CD4-positive, alpha-beta T cell treated with Interferon gamma for 1 hour (primary cell): ENCODE data around the gene CPSF2.
A peak's percentile ranks its signal among the peaks of the same experiment; 100 is the strongest.

Experiments used
- DNase-seq: peaks from one replicate; pipeline ENCODE4 v3.0.0-alpha.2; 2020

The CPSF2 gene

DNA sequence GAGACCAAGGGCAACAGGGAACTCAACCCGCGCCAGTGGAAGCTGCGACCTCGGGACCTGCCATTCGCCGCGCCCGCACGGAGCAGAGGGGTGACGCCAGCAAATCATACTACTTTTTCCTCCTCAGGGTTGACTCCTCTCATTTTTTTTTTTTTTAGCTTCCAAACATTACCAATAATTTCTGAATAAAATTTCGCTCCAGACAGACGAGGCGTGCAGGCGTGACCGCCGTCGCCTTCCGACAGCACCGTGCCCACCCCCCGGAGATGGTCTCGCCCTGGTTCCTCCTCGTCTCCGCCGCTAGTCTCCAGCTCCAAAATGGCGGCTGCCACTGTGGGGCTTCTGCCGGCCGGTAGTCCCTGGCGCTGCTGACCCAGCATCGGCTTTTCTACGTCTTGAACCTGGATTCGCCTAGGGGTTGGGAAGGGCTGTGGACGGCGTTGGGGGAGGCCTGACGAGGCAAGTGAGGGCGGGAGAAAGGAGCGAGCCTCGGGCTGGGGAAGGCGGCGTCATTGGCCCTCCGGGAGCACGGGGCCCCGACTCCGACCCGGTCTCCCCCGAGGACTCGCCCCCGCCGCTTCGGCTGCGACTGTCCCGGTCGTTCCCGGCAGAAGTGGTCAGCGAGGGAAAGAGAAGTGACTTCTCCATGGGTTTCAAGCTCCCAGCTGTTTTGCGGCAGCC is at the start of gene CPSF2, which contains the start of gene NDUFB1:
CPSF2 (plus strand) TSS at position 300 of the 681 bp plus-strand sequence. CDS start 9,016 bp downstream, outside the sequence.
NDUFB1 (minus strand) TSS at position 37 of the 681 bp plus-strand sequence. CDS start 4,069 bp downstream, outside the sequence.
- peak; percentile 74 for DNase-seq

DNA sequence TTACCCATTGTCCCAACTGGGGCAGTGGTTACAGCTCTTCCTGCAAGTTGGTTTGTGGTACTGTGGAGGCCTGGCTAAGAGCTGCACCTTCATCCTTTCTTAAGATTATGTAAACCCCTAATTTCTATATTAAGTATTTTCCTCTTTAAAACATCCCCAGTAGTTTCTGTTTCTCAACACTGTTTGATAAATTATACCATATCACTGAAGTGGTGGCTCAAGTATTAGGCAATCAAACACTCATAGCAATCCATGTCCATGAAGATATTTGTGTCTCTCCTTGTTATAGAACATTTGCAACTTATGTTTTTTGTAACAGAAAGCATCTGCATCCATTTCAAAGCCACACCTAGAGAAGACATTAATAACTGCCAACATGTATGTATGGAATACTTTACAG is 47.2 kb upstream of the CPSF2 start:
- no peak for DNase-seq

DNA sequence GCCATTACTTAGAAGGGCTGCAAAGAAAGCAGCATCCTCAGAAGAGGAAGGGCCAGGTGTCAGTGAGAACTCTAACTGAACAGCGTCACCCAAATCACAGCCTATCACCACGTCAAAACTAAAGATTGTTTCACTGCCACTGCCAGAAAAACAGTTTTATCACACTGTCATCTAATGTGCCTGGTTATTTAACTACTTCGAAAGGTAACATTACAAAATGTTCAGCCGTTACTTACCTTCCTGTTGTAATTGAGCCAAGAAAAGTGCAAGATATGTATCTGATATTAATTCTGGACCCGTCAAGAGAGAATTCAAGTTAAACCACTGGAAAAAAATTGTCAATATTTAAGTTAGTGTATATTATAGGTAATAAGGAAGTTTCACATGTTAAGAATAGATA is 33.3 kb upstream of the CPSF2 start:
- DNase-seq, result no peak

DNA sequence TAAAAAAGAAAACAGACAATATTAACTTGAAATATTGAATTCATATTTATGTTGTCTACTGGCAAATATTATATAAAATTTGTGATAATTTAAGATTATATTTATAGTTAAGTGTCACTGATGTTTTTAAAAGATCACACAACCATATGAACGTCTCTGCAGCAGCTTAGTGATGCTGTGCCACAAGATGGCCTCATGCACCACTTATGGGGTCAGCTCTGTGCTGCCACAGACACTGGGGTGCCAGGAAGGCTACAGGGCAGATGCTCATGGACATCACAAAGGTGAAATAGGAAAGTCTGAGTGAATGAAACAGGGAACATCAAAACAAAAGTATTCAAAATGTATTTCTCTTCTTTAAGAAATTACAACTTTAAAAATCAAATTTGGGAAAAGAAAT is 28.4 kb upstream of the CPSF2 start:
- DNase-seq, result no peak

DNA sequence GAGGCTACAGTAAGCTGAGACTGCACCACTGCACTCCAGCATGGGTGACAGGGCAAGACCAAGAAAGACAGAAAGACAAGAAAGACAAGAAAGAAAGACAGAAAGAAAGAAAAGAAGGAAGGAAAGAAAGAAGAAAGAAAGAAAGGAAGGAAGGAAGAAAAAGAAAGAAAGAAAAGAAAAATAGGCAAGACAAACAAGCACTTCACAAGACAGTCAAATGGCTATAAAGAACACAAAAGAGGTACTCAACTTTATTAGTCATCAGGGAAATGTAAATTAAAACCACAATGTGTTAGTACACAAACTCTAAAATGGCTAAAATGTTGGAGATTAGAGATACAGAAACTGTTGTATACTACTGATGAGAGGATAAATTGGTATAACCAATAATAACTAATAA is 22.0 kb upstream of the CPSF2 start:
- no peak for DNase-seq

DNA sequence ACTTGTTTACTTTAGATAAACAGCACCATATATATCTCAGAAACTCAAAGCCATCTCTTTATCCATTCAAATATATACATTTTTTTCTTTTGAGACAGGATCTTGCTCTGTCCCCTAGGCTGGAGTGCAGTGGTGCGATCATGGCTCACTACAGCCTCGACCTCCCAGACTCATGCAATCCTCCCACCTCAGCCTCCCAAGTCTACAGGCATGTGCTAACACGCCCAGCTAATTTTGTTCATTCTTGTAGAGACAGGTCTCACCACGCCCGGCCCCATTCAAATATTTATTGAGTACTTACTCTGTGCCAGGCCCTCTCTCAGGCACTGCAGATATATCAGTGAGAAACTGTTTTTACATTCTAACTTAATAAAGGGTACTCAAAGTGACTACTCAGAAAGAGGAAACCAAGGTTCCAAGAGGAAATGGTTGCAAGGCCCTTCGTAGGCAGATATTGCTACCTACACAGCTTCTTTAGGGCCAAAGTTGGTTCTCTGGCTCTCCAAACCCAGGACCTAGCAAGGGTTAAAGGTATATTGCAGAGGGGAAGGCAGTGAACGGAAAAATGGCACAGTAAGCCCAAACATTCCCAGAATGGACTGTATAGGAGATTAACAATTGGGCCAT is 18.3 kb upstream of the CPSF2 start:
- DNase-seq, result no peak

DNA sequence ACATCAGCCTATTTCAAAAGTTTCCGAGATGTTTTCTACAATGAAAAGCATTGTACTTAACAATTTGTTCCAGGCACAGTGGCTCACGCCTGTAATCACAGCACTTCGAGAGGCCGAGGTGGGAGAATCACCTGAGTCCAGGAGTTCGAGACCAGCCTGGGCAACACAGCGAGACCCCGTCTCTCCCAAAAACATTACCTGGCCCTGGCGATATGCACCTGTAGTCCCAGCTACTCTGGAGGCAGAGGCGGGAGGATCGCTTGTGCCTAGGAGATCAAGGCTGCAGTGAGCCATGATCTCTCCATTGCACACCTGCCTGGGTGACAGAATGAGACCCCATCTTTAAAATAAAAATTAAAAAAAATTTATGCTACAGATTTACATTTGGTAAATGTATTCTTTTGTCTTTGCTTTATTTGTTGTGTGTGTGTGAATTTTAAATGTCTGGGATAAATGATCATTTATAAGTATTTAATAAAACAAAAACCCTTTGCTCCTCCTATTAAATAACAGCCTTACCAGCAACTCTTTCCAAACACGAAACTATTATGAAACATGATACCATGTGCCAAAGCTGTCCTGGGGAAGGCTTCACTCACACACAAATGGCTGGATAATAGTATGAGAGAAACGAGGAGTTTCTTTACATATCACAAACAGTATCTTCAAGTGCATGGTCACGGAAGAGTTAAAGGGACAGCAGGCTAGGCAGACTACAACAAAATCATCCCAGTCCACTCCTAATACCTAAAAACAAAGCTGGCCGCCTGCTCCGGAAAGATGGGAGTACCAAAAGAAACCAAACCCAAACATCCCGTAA is 16.5 kb upstream of the CPSF2 start:
- DNase-seq, result no peak

DNA sequence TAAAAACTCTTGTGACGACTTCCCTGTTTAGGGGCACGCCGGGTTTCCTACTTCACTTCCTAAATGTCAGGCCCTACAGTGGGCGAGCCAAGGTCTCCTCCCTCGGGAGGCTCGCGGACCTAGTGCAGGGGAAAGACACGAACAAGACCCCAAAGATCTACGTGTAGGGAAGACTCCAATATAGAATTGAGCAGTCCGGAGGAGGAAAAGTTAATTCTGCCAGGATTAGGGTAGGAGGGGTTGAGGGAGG is 16.0 kb upstream of the CPSF2 start:
- peak; percentile 9 for DNase-seq

DNA sequence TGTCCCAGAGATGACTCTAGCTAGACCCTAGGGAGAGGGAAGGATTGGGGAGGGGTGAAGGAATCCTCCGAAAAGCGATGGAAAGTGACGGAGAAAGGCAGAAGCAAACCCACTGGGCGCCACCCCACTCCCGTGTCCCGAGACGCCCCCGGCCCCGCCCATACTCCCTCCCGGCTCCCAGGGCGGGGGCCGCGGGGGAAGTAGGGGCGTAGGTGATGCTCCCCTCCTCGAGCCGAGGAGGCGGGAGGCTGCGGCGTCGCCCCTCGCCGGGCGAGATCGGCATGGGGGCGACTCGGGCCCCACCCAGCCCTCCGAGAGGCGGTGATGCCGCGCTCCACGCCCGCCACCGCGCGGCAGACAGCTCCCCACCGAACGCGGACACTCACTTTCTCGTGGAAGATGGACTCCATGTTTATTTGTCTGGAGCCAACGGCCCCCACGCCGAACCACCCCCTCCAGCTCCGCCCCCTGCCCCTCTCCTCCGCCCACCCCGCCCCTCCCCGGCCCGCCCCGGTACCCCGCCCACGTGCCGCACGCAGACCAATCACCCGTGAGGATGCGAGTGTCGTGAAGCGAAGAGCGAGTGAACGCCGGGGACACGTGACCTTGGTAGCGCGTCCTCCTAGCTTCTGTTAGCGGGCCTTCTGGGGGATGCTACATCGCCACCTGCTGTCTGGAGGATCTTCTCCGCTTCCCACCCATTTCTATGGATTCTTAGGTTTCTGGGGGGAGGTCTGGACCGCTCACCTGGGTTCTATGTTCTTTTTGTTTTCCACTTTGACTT is 15.4 kb upstream of the CPSF2 start, which contains the start of gene ATXN3:
ATXN3 (minus strand) TSS at position 440 of the 784 bp plus-strand sequence; CDS start at position 410, 30 bp downstream.
- peak; percentile 97 for DNase-seq

DNA sequence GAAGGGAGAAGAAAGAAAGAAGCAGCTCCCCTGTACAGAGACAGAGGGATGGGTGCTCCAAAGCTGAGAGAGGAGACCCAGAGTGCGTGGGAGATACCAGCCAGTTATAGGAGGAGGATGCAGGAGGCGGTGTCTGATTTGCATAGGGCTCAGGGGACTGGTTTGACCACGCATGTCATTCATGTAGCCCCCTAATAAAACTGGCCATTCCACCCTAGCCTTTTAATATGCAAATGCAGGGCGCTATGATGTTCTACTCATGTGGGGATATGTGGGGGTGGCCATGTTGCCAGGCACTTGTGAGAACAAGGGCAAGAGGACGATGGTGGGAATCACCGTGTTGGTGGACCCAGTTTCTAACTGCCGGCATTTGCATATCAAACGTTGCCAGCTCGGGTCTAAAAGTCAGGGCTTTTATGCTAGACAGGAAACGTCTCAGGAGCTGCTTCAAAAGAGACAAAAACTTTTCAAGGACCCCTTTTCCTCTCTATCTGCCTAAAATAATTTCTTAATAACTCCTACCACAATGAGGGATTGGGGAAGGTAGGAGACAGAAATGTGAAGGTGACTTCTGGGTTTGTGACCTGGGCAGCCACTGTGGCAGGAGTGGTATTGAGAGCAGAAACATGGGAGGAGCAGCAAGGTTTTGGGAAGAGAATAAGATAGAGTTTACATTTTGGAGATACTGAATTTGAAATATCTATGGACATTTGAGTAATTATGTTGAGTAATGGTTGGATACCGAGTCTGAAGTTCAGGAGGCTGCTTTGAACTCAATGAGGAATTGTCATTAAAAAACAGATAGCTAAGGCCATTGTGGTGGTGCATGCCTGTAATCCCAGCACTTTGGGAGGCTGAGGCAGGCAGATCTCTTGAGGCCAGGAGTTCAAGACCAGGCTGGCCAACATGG is 13.2 kb upstream of the CPSF2 start:
- peak; percentile 3 for DNase-seq

DNA sequence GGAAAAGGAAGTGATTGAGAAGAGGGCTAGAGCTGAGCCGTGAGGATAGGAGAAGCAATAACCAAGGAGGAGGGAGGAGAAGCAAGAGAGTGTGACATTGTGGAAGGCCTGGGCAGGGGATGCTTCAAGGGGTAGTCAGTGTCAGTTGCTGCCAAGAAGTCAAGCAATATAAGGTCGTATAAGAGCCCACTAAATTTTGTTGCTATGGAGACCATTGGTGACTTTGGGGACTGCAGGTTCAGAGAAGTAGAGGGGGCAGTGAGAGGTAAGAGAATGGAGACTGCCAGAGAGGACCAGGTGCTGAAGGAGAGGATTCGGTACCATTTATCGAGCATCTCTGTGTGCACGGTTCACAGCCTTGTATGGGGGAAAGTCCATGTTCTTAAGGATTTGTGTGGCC is 12.3 kb upstream of the CPSF2 start:
- no peak for DNase-seq

DNA sequence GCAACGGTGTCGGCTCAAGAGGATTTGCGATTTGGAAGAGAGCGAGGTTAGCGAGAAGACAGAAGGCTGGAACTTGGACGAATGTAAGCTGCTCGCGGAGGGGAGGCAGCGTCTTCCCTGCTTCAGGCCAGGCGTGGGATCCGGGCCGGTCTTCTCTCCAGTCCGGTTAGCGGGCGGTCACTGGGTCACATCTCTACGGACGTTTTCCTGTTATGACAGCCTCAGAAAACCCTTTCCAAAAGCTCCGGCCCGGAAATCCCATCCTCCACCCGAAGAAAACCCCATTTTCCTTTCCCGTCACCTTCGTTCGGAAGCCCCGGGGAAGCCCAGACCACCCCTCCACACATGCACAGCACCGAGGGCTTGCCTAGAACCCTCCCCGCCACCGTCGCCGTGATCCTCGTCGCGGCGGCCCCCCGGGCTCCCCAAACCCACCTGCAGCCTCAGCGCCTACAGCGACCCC is 531 bp upstream of the CPSF2 start:
- peak; percentile 1 for DNase-seq

DNA sequence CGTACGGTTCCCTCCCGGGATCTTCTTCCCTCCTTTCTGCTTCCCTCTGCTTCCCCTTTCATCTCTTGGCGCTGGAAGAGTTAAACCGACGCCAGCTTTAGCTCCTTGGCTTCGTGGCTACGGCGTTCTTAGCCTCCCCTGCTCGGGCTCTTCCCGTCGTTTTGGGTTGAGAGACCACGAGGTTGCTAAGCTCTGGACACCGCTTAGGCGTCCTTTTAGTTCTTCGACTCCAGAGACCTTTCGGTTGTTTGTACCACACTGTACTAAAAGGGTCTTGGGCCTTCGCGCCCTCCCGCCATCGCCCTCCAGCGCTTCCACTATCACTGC is 545 bp downstream of the CPSF2 start:
- no peak for DNase-seq

DNA sequence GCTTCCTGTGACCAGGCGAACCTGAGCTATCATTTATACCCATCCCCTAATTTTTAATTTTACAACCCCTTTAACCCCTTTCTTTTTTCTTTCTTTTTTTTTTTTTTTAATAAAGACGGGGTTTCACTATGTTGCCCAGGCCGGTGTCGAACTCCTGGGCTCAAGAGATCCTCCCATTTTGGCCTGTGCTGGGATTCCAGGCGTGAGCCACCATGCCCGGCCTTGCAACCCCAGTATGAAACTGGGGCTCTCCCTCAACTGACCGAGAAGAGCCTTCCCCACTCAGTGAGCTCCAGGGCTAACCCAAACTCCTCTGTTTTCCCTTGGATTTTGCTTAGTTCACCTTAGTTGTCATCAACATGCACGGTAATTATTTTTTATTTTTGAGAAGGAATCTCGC is 992 bp downstream of the CPSF2 start:
- DNase-seq, result no peak

DNA sequence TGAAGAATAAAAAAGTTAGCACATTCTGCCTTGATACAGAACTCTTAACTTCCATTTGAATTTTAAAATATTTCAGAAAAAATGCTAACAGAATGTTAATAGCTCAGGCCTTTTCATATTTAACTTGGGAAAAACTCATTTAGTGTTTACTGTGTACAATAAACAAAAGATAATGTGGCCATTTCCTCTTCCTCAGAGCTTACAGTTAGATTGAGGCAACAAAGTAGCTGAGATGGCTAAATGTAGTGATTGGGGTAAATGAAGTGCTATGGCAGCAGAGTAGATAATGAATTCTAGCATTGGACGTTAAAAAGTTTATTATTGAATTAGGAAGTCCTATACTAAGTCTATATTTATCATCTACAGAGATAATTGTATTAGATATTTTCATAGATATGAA is 12.7 kb downstream of the CPSF2 start:
- no peak for DNase-seq

DNA sequence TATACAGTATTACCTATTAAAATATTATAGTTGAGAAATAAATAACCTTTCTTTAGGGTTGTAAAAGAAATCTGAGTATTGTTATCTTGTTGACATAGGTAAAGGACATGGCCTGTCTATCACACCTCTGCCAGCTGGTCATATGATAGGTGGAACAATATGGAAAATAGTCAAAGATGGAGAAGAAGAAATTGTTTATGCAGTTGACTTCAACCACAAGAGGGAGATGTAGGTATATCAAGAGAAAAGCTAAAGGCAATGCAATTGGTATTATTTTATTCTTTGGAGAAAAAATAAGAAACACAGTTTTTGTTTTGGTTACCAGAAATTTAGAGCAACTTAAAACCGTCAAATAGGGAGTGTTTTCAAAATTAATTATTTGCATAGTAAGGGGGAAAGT is 13.5 kb downstream of the CPSF2 start:
- DNase-seq, result no peak

DNA sequence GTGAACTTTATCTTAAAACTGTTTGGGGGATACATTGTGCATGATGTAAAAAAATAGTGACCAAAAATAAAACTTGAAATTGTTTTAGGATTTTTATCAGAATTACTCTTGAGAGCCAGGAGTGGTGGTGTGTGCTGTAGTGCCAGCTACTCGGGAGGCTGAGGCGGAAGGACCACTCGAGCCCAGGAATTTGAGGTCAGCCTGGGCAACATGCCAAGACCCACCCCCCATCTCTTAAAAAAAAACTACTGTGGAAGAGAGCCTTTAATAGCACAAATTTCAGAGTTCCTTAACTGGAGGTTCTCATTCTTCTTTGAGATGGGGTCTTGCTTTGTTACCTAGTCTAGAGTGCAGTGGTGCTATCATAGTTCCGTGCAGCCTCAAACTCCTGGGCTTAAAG is 21.5 kb downstream of the CPSF2 start:
- DNase-seq, result no peak

DNA sequence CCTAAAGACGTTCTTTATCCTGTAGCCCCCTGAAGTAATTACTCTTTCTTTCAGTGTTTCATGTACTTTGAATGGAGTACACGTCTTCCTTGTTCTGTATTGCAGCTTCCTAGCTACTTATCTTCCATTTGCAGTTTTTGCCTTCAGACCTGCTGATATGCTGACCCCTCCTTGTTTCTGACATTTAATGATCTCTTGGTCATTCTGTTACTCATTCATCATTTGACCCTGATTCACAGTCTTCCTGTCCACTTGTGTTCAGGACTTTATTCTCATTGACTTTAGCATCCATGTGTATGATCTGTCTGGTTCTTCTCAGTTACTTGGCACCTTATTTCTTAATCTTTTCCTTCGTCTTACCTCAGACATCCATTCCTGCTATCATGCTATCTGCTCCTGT is 22.2 kb downstream of the CPSF2 start:
- no peak for DNase-seq

DNA sequence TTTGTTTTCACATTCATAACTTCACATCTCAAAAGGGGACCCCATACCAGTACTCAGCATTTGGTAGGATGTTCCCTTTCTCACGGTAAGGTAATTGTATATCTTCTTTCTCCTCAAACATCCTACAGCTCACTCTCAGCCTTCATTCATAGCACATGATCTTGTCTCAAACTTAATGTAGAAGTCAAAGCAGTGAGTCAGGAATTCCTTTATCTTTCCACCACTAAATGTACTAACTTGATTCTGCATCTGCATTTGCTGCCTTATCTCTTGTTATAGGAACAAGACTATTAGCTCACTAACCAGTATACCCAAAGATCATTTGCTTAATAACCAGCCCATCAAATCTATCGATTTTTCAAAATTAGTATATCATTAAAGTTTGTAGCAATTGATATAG is 22.9 kb downstream of the CPSF2 start:
- no peak for DNase-seq

DNA sequence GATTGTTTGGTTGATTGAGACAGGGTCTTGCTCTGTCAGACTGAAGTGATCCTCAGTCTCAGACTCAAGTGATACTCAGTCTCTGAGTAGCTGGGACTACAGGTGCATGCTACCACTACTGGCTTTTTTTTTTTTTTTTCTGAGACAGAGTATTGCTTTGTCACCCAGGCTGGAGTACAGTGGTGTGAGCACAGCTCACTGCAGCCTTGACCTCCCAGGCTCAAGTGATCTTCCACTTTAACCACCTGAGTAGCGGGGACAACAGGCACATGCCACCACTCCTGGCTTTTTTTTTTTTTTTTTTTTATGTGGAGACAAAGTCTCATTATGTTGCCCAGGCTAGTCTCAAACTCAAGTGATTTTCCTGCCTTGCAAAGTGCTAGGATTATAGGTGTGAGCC is 31.8 kb downstream of the CPSF2 start:
- no peak for DNase-seq

DNA sequence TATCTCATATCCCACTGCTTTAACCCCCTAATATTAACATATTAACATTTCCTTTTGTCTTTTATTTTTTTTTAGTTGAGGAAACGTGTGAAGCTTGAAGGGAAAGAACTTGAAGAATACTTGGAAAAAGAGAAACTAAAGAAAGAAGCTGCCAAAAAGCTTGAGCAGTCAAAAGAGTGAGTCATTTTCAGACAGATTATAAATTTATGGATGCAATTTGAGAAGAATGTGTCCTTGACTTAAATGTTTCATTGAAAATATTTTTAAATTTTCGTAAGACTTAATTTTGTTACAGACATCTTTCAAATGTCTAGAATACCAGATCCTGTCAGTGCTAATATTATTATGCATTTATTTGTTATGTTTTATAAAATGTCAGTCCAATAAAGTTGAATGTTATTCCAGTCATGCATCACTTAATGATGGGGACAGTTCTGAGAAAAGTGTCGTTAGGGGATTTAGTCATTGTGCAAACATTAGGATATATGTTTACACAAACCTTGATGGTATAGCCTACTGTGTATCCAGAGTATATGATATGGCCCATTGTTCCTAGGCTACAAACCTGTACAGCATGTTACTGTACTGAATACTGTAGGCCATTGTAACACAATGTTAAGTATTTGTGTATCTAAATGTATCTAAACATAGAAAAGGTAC is 32.6 kb downstream of the CPSF2 start:
- DNase-seq, result no peak

DNA sequence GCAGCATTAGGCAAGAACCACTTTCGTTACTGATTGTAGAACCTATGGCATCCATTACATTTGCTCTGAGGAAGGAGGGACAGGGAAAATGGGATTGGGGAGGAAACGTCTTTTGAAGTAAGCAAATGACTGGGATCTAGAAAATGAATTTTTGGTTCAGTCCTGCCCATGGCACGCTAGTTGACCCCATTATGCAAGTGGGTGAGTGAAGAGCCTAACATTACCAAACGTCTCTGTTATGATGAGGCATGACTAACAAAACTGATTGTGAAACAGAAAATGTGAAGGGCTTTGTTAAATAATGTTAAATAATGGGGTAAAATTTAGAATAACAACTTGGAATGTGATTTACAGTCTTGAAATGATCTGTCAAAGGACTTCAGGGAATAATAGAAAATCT is 38.9 kb downstream of the CPSF2 start:
- no peak for DNase-seq
